Astrocyte (in vitro differentiated cells and primary cell): ENCODE data around the gene NAALADL2.

Source experiments
- CTCF ChIP-seq: IDR thresholded peaks from 2 replicates; pipeline ENCODE4 v1.5.1; 2011; ENCODE audit warnings: low read depth, mild to moderate bottlenecking, inconsistent platforms, low read length, moderate library complexity; ENCODE audit not compliant: insufficient read depth
- EZH2 ChIP-seq: IDR thresholded peaks from 2 replicates; pipeline ENCODE4 v1.6.1; 2012; ENCODE audit warnings: mild to moderate bottlenecking, low read length, inconsistent platforms; ENCODE audit not compliant: insufficient read depth

- TF ChIP-seq CTCF = no peak
- no peak for TF ChIP-seq EZH2
Measured at GRCh38 chr3:175020101-175020500, 161.0 kb downstream of the NAALADL2 start.
